MM.1S (cell line): ENCODE results near the gene SIL1.
A peak's percentile ranks its signal among the peaks of the same experiment; 100 is the strongest.

Source experiments
- DNase-seq: peaks from one replicate; pipeline ENCODE4 v3.0.0-alpha.2; 2015
- H2AFZ ChIP-seq: fragments of 300-600 bp; sonication (generic); 2 replicates; pipeline ENCODE4 v1.6.0; 2016; ENCODE audit warnings: antibody characterized with exemption, low read length
- H3F3A ChIP-seq: fragments of 300-600 bp; sonication (generic); 2 replicates; pipeline ENCODE4 v1.6.1; 2016; ENCODE audit warnings: mild to moderate bottlenecking, antibody characterized with exemption, low read length, moderate library complexity, mixed read lengths; ENCODE audit not compliant: insufficient read depth
- H3K27ac ChIP-seq: fragments of 300-600 bp; sonication (generic); 2 replicates; pipeline ENCODE4 v1.5.1; 2016; ENCODE audit warnings: mild to moderate bottlenecking, low read length
- H3K27me3 ChIP-seq: fragments of 300-600 bp; sonication (generic); replicated peaks from 2 replicates; pipeline ENCODE4 v1.6.0; 2016; ENCODE audit warnings: low read length; ENCODE audit not compliant: insufficient read depth
- H3K36me3 ChIP-seq: fragments of 300-600 bp; sonication (generic); replicated peaks from 2 replicates; pipeline ENCODE4 v1.6.1; 2016; ENCODE audit warnings: mild to moderate bottlenecking, low read length, mixed read lengths; ENCODE audit not compliant: insufficient read depth
- H3K4me1 ChIP-seq: fragments of 300-600 bp; sonication (generic); 2 replicates; pipeline ENCODE4 v1.6.1; 2016; ENCODE audit warnings: low read length, mixed read lengths
- H3K4me2 ChIP-seq: fragments of 300-600 bp; sonication (generic); 2 replicates; pipeline ENCODE4 v1.6.0; 2016; ENCODE audit warnings: low read depth, low read length
- H3K4me3 ChIP-seq: fragments of 300-600 bp; sonication (generic); 2 replicates; pipeline ENCODE4 v1.5.1; 2016; ENCODE audit warnings: low read length, mixed read lengths
- H3K79me2 ChIP-seq: fragments of 300-600 bp; sonication (generic); 2 replicates; pipeline ENCODE4 v1.6.1; 2016; ENCODE audit warnings: mixed run types, low read length, mixed read lengths
- H3K9ac ChIP-seq: fragments of 300-600 bp; sonication (generic); 2 replicates; pipeline ENCODE4 v1.6.1; 2016; ENCODE audit warnings: low read length, mixed read lengths
- H3K9me2 ChIP-seq: fragments of 300-600 bp; sonication (generic); replicated peaks from 2 replicates; pipeline ENCODE4 v1.6.1; 2016; ENCODE audit warnings: mild to moderate bottlenecking, low read length, mixed read lengths; ENCODE audit not compliant: insufficient read depth
- H3K9me3 ChIP-seq: fragments of 300-600 bp; sonication (generic); replicated peaks from 2 replicates; pipeline ENCODE4 v1.6.1; 2016; ENCODE audit warnings: mild to moderate bottlenecking, low read length, mixed read lengths; ENCODE audit not compliant: insufficient read depth
- H4K20me1 ChIP-seq: fragments of 300-600 bp; sonication (generic); 2 replicates; pipeline ENCODE4 v1.6.1; 2016; ENCODE audit warnings: mild to moderate bottlenecking, low read length, moderate library complexity, mixed read lengths; ENCODE audit not compliant: insufficient read depth
- CTCF ChIP-seq: fragments of 300-600 bp; sonication (generic); IDR thresholded peaks from 2 replicates; pipeline ENCODE4 v1.5.1; 2016; ENCODE audit warnings: antibody characterized with exemption, low read length, mixed read lengths
- EZH2 ChIP-seq: fragments of 300-600 bp; sonication (generic); optimal IDR thresholded peaks from 2 replicates; pipeline ENCODE3; 2017; ENCODE audit warnings: low read depth, mild to moderate bottlenecking, antibody characterized with exemption, low read length, mixed read lengths
- EZH2phosphoT487 ChIP-seq: fragments of 300-600 bp; sonication (generic); IDR thresholded peaks from 2 replicates; pipeline ENCODE4 v1.6.1; 2018; ENCODE audit warnings: antibody characterized with exemption, low read length

SIL1 gene

GRCh38 chr5:139146809-139147482 lies 51.2 kb downstream of the SIL1 start:
- Histone ChIP-seq H3K4me3 (no peak overlapping the region), H3K9me2 (no peaks in the 10 kb centered on the region), H4K20me1 (no peaks in the 10 kb centered on the region), H3K27ac (no peak overlapping the region), H3K36me3 (no peaks in the 10 kb centered on the region), H3K4me1 (peaks cover 6% of the 10 kb centered on the region), H3K4me2 (no peak overlapping the region), H3K9ac (no peak overlapping the region), H3K27me3 (no peaks in the 10 kb centered on the region), H3K79me2 (no peaks in the 10 kb centered on the region), H2AFZ (no peak overlapping the region), H3K9me3 (no peaks in the 10 kb centered on the region), H3F3A (no peaks in the 10 kb centered on the region)
- TF ChIP-seq EZH2phosphoT487 (no peak), CTCF (no peak), EZH2 (no peak)
- DNase-seq, result no peak

- TF ChIP-seq CTCF (no peak), EZH2 (no peak), EZH2phosphoT487 (no peak)
- no peaks in the 10 kb centered on the region for H3K27me3 ChIP-seq
- no peaks in the 10 kb centered on the region for H3K9me2 ChIP-seq
- no peak overlapping the region; the same call in 1 of the 2 replicates for H3K9ac ChIP-seq
- no peak for DNase-seq
- H3K4me2 ChIP-seq, result peak overlapping the region; percentile 42
- no peaks in the 10 kb centered on the region for H3K9me3 ChIP-seq
- 0 out of 2 replicates have a peak, but pooled peaks cover 7% of the 10 kb centered on the region for H3K79me2 ChIP-seq
- H3K4me3 ChIP-seq, result no peak overlapping the region
- no peaks in the 10 kb centered on the region for H3K36me3 ChIP-seq
- H3F3A ChIP-seq, result peaks cover 8% of the 10 kb centered on the region; the same call in 1 of the 2 replicates
- H3K27ac ChIP-seq, result peak overlapping the region; percentile 35; the same call in 1 of the 2 replicates
- H3K4me1 ChIP-seq, result peaks cover 23% of the 10 kb centered on the region
- no peak overlapping the region for H2AFZ ChIP-seq
- H4K20me1 ChIP-seq, result no peaks in the 10 kb centered on the region
These were observed 56.5 kb downstream of the SIL1 start for GRCh38 chr5:139141446-139142204.

GRCh38 chr5:139140591-139141071 lies 57.5 kb downstream of the SIL1 start:
- peak; percentile 54 for DNase-seq
- H4K20me1 ChIP-seq, result no peaks in the 10 kb centered on the region
- H3K36me3 ChIP-seq, result no peaks in the 10 kb centered on the region
- H3K4me3 ChIP-seq, result no peak overlapping the region; the same call in 1 of the 2 replicates
- no peaks in the 10 kb centered on the region for H3K9me2 ChIP-seq
- H3K9me3 ChIP-seq, result no peaks in the 10 kb centered on the region
- no peak overlapping the region for H2AFZ ChIP-seq
- no peaks in the 10 kb centered on the region for H3K27me3 ChIP-seq
- H3K79me2 ChIP-seq, result 0 out of 2 replicates have a peak, but pooled peaks cover 7% of the 10 kb centered on the region
- H3K4me2 ChIP-seq, result peak overlapping the region; percentile 42
- H3K27ac ChIP-seq, result peak overlapping the region; percentile 35; the same call in 1 of the 2 replicates
- H3K9ac ChIP-seq, result peak overlapping the region; percentile 1; the same call in 1 of the 2 replicates
- peaks cover 23% of the 10 kb centered on the region for H3K4me1 ChIP-seq
- peaks cover 8% of the 10 kb centered on the region; the same call in 1 of the 2 replicates for H3F3A ChIP-seq
- no peak for TF ChIP-seq EZH2phosphoT487
- TF ChIP-seq CTCF, result no peak
- no peak for TF ChIP-seq EZH2
